Astrocyte (in vitro differentiated cells and primary cell): ENCODE results near the gene ZNF565. TPM values are rescaled to one million over a fixed set of nuclear protein-coding genes. Genes with fewer than 3 reads are reported as not detected.

Experiments
- DNase-seq: peaks from one replicate; pipeline ENCODE4 v3.0.0-alpha.2; 2010; ENCODE audit warnings: low read depth
- FAIRE-seq: peaks from 2 replicates; lab custom pipeline; 2011; peaks lifted over from hg19 to GRCh38; lab: Jason Lieb, UNC
- H2AFZ ChIP-seq: 2 replicates; pipeline ENCODE4 v1.6.0; 2012; ENCODE audit warnings: low read depth, low read length, inconsistent platforms
- H3K27ac ChIP-seq: 2 replicates; pipeline ENCODE4 v1.5.1; 2011; ENCODE audit warnings: low read depth, low read length, inconsistent platforms
- H3K27me3 ChIP-seq: 2 replicates; pipeline ENCODE4 v1.6.0; 2011; ENCODE audit warnings: low read length, inconsistent platforms; ENCODE audit not compliant: insufficient read depth
- H3K36me3 ChIP-seq: 2 replicates; pipeline ENCODE4 v1.5.1; 2011; ENCODE audit warnings: low read length, inconsistent platforms; ENCODE audit not compliant: insufficient read depth
- H3K4me1 ChIP-seq: 2 replicates; pipeline ENCODE4 v1.5.1; 2011; ENCODE audit warnings: low read length, inconsistent platforms; ENCODE audit not compliant: insufficient read depth
- H3K4me2 ChIP-seq: 2 replicates; pipeline ENCODE4 v1.6.0; 2012; ENCODE audit warnings: low read length, inconsistent platforms
- H3K4me3 ChIP-seq: 2 replicates; pipeline ENCODE4 v1.5.1; 2011; ENCODE audit warnings: low read depth, mild to moderate bottlenecking, low read length, inconsistent platforms; ENCODE audit not compliant: insufficient read depth
- H3K79me2 ChIP-seq: 2 replicates; pipeline ENCODE4 v1.6.0; 2012; ENCODE audit warnings: mild to moderate bottlenecking, low read length, inconsistent platforms; ENCODE audit not compliant: insufficient read depth
- H3K9ac ChIP-seq: 2 replicates; pipeline ENCODE4 v1.6.0; 2012; ENCODE audit warnings: mild to moderate bottlenecking, low read length, inconsistent platforms
- H3K9me3 ChIP-seq: 2 replicates; pipeline ENCODE4 v1.5.1; 2012; ENCODE audit warnings: low read depth, mild to moderate bottlenecking, low read length, inconsistent platforms; ENCODE audit not compliant: insufficient read depth
- H4K20me1 ChIP-seq: 2 replicates; pipeline ENCODE4 v1.6.0; 2012; ENCODE audit warnings: low read length, inconsistent platforms; ENCODE audit not compliant: insufficient read depth
- H3K27ac Mint-ChIP-seq: one replicate; pipeline ENCODE4 v1.8.0; 2021; ENCODE audit warnings: mild to moderate bottlenecking, mixed read lengths; ENCODE audit not compliant: unreplicated experiment
- H3K27me3 Mint-ChIP-seq: one replicate; pipeline ENCODE4 v1.8.0; 2021; ENCODE audit warnings: low read depth, mixed read lengths; ENCODE audit not compliant: unreplicated experiment
- H3K36me3 Mint-ChIP-seq: one replicate; pipeline ENCODE4 v1.8.0; 2021; ENCODE audit warnings: low read depth, mixed read lengths; ENCODE audit not compliant: unreplicated experiment
- H3K4me1 Mint-ChIP-seq: one replicate; pipeline ENCODE4 v1.8.0; 2021; ENCODE audit warnings: low read depth, mixed read lengths; ENCODE audit not compliant: unreplicated experiment
- H3K4me3 Mint-ChIP-seq: one replicate; pipeline ENCODE4 v1.8.0; 2021; ENCODE audit warnings: mild to moderate bottlenecking, moderate library complexity, mixed read lengths; ENCODE audit not compliant: unreplicated experiment
- H3K9me3 Mint-ChIP-seq: one replicate; pipeline ENCODE4 v1.8.0; 2021; ENCODE audit warnings: mild to moderate bottlenecking, mixed read lengths; ENCODE audit not compliant: unreplicated experiment
- EZH2 ChIP-seq: IDR thresholded peaks from 2 replicates; pipeline ENCODE4 v1.6.1; 2012; ENCODE audit warnings: mild to moderate bottlenecking, low read length, inconsistent platforms; ENCODE audit not compliant: insufficient read depth
- total RNA-seq: library from RNA; stranded (reverse); gene quantifications from 2 replicates; pipeline ENCODE4 v1.2.1, GENCODE V29; 2021
- TF ChIP-seq, protein P1 (sequence below): IDR thresholded peaks from 2 replicates; pipeline ENCODE4 v1.5.1; 2011; ENCODE audit warnings: low read depth, mild to moderate bottlenecking, inconsistent platforms, low read length, moderate library complexity; ENCODE audit not compliant: insufficient read depth

Gene ZNF565
- total RNA-seq, 1 donor from 2014 or later = 6.5 TPM

DNA sequence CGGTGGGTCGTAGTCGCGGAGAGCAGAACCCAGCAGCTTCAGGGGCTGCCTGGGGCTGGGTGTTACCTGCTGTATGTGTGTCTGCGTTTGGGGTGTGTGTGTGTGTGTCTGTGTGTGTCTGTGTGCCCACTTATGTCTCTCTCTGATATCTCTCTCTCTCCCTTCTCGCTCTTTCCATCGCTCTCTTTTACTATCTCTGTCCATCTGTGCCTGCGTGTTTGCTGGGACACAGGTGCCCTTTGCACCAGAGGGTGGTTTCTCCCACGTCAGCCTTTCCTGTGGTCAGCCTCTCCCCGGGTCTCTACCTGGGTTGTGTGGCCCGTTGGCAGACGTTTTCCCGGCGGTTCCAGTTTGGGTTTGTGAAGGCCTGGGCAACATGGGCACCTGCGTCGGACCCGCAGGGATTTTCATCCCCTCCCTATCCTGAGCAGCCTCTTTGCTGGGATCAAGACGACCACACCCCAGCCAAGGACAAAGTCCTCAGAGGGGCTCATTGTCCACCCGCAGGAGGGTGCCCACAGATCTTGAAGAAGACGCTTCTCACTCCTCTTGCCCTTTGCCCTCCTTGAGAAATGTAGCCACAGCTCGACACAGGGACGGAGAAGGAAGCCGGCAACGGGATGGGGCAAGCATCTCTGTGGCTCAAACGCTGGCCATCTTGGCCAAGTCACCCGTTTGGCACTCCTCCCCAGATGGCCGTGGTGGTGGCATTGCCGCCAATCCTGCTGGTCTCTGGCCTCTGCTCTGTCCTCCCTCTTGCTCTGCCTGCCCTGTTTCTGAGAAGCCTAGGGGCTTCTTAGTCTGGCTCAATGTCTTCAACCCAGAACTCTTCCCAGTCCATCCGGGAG lies 43.8 kb upstream of the ZNF565 start:
- Histone ChIP-seq H3K4me1 (no peaks in the 10 kb centered on the region), H3K36me3 (no peaks in the 10 kb centered on the region), H3K9me3 (peaks cover 8% of the 10 kb centered on the region), H3K4me2 (no peak overlapping the region), H3K27ac (no peak overlapping the region), H3K79me2 (no peaks in the 10 kb centered on the region), H4K20me1 (no peaks in the 10 kb centered on the region), H2AFZ (no peak overlapping the region), H3K27me3 (no peaks in the 10 kb centered on the region), H3K9ac (no peak overlapping the region), H3K4me3 (no peak overlapping the region)
- Mint-ChIP-seq H3K4me1 (no peaks in the 10 kb centered on the region), H3K27me3 (peaks cover 1% of the 10 kb centered on the region), H3K36me3 (peaks cover 12% of the 10 kb centered on the region), H3K4me3 (no peak overlapping the region), H3K27ac (no peak overlapping the region), H3K9me3 (peaks cover 15% of the 10 kb centered on the region)
- TF ChIP-seq EZH2 = no peak
- TF ChIP-seq, protein P1, sequence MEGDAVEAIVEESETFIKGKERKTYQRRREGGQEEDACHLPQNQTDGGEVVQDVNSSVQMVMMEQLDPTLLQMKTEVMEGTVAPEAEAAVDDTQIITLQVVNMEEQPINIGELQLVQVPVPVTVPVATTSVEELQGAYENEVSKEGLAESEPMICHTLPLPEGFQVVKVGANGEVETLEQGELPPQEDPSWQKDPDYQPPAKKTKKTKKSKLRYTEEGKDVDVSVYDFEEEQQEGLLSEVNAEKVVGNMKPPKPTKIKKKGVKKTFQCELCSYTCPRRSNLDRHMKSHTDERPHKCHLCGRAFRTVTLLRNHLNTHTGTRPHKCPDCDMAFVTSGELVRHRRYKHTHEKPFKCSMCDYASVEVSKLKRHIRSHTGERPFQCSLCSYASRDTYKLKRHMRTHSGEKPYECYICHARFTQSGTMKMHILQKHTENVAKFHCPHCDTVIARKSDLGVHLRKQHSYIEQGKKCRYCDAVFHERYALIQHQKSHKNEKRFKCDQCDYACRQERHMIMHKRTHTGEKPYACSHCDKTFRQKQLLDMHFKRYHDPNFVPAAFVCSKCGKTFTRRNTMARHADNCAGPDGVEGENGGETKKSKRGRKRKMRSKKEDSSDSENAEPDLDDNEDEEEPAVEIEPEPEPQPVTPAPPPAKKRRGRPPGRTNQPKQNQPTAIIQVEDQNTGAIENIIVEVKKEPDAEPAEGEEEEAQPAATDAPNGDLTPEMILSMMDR = no peak
- no peak for FAIRE-seq
- DNase-seq = no peak

DNA sequence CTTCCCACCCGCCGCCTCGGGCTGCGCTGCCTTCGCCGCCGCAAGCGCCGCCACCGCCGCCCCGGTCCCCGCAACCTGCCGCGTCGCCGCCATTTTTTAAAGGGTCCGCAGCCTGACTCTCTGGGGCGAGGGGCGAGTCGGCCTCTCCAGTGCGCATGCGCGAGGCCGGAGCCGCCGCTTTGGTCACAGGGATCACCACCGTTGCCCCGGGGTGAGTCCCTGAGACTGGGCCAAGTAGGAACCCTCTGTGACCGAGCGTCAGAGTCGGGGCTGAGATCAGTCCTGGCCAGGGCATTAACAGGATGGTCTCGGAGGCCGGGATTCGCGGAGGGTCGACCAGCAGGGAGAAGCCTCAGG lies 43.0 kb upstream of the ZNF565 start:
- H3K27ac ChIP-seq = no peak overlapping the region
- DNase-seq = no peak
- Mint-ChIP-seq H3K27me3 (no peaks in the 10 kb centered on the region), H3K9me3 (peaks cover 13% of the 10 kb centered on the region), H3K27ac (no peak overlapping the region), H3K36me3 (peaks cover 12% of the 10 kb centered on the region), H3K4me3 (no peak overlapping the region), H3K4me1 (no peaks in the 10 kb centered on the region)
- H3K4me3 ChIP-seq = peak overlapping the region; percentile 23
- H3K4me2 ChIP-seq = peak overlapping the region; percentile 58
- H4K20me1 ChIP-seq = no peaks in the 10 kb centered on the region
- H3K79me2 ChIP-seq = no peaks in the 10 kb centered on the region
- no peak for TF ChIP-seq EZH2
- TF ChIP-seq, protein P1 = no peak
- FAIRE-seq = no peak
- peak overlapping the region; percentile 34 for H2AFZ ChIP-seq
- no peaks in the 10 kb centered on the region for H3K27me3 ChIP-seq
- peaks cover 8% of the 10 kb centered on the region for H3K9me3 ChIP-seq
- no peaks in the 10 kb centered on the region for H3K36me3 ChIP-seq
- H3K4me1 ChIP-seq = no peaks in the 10 kb centered on the region
- H3K9ac ChIP-seq = no peak overlapping the region

DNA sequence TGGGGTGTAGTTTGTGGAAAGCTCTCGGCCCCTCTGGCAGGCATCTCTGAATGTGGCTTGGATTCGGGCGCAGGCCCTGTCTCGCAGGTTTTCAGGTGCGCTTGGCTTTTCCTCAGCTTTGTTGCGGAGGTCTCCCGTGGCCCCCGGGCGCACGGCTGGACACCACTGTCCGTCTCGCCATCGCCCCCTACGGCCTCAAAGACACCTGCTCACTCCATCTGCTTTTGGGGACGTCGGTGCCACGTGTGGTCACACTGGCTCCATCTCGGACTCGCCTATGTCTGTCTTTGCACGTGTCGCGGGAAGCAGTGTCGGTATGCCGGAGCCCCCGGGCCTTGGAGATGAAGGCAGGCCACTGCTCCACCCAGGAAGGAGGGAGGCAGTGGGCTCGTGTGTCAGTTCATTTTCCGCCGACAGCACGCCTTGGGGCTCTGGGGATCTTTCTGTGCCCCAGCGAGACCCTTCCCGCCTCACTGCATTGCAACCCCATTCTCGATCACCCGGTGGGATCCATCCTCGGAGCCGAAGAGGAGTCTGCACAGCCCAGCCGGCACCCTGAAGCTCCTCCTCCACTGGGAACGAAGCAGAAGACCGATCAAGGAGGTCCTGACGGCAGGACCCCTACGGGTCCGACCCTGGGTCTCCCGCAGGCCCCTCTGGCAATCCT lies 42.5 kb upstream of the ZNF565 start:
- no peaks in the 10 kb centered on the region for H3K4me1 ChIP-seq
- Mint-ChIP-seq H3K9me3 (peaks cover 13% of the 10 kb centered on the region), H3K4me1 (no peaks in the 10 kb centered on the region), H3K27me3 (no peaks in the 10 kb centered on the region), H3K36me3 (peaks cover 12% of the 10 kb centered on the region), H3K27ac (no peak overlapping the region), H3K4me3 (no peak overlapping the region)
- no peak for TF ChIP-seq EZH2
- TF ChIP-seq, protein P1 = no peak
- no peaks in the 10 kb centered on the region for H3K36me3 ChIP-seq
- H3K9me3 ChIP-seq = peaks cover 8% of the 10 kb centered on the region
- H3K4me2 ChIP-seq = peak overlapping the region; percentile 58
- H3K27ac ChIP-seq = no peak overlapping the region
- no peaks in the 10 kb centered on the region for H3K27me3 ChIP-seq
- H3K4me3 ChIP-seq = peak overlapping the region; percentile 23
- H3K9ac ChIP-seq = no peak overlapping the region
- H4K20me1 ChIP-seq = no peaks in the 10 kb centered on the region
- no peaks in the 10 kb centered on the region for H3K79me2 ChIP-seq
- H2AFZ ChIP-seq = peak overlapping the region; percentile 34
- DNase-seq = no peak
- FAIRE-seq = no peak
